GM21737 (cell line): Measurements from ENCODE around the gene ZC3H12C.
"Not testable (repeated sequence)": the region's sequence is repeated elsewhere in the genome, so short reads cannot be mapped to it uniquely, and the experiment has no call there.

ENCODE experiments used
- ATAC-seq: cut with Tn5 transposase; IDR thresholded peaks from one replicate; pipeline ENCODE4 v1.9.1; 2021; ENCODE audit warnings: mild to moderate bottlenecking, moderate library complexity; ENCODE audit not compliant: unreplicated experiment

Gene ZC3H12C

GRCh38 chr11:110092515-110093406 lies at the start of gene ZC3H12C:
TSS of gene ZC3H12C (plus strand) at chr11:110093392. CDS start at chr11:110093412, 20 bp downstream.
- peak; percentile 62 for ATAC-seq

- no peak for ATAC-seq
Measured at GRCh38 chr11:110044226-110044968, 48.8 kb upstream of the ZC3H12C start.

- no peak for ATAC-seq
Measured at GRCh38 chr11:110046775-110047380, 46.3 kb upstream of the ZC3H12C start.

- no peak for ATAC-seq
Measured at GRCh38 chr11:110049501-110050200, 43.5 kb upstream of the ZC3H12C start.

GRCh38 chr11:110050201-110050506 lies 43.0 kb upstream of the ZC3H12C start:
- ATAC-seq: no peak

GRCh38 chr11:110053848-110054414 lies 39.3 kb upstream of the ZC3H12C start:
- ATAC-seq: no peak

GRCh38 chr11:110056956-110057355 lies 36.2 kb upstream of the ZC3H12C start:
- ATAC-seq: no peak

GRCh38 chr11:110059706-110060463 lies 33.3 kb upstream of the ZC3H12C start:
- no peak for ATAC-seq

GRCh38 chr11:110061296-110061695 lies 31.9 kb upstream of the ZC3H12C start:
- no peak for ATAC-seq

- ATAC-seq: no peak
Measured at GRCh38 chr11:110062247-110062646, 30.9 kb upstream of the ZC3H12C start.

GRCh38 chr11:110065189-110065588 lies 28.0 kb upstream of the ZC3H12C start:
- no peak for ATAC-seq

- ATAC-seq: not testable (repeated sequence)
Measured at GRCh38 chr11:110068001-110068400, 25.2 kb upstream of the ZC3H12C start.

GRCh38 chr11:110069158-110069737 lies 23.9 kb upstream of the ZC3H12C start:
- ATAC-seq: no peak

GRCh38 chr11:110070176-110070575 lies 23.0 kb upstream of the ZC3H12C start:
- no peak for ATAC-seq

GRCh38 chr11:110071197-110071596 lies 22.0 kb upstream of the ZC3H12C start:
- ATAC-seq: peak; percentile 43

- no peak for ATAC-seq
Measured at GRCh38 chr11:110072930-110073329, 20.3 kb upstream of the ZC3H12C start.

- ATAC-seq: no peak
Measured at GRCh38 chr11:110074499-110074898, 18.7 kb upstream of the ZC3H12C start.

GRCh38 chr11:110075105-110075846 lies 17.9 kb upstream of the ZC3H12C start:
- no peak for ATAC-seq

GRCh38 chr11:110075847-110076208 lies 17.4 kb upstream of the ZC3H12C start:
- ATAC-seq: no peak
